Neural cell (in vitro differentiated cells): Measurements from ENCODE around the gene COIL. TPM values are rescaled to one million over a fixed set of nuclear protein-coding genes. Genes with fewer than 3 reads are reported as not detected.

Experiments used
- H2AFZ ChIP-seq: fragments of 200-600, 300-800 bp; sonication (generic), shearing (Covaris generic); 2 replicates; pipeline ENCODE4 v1.6.0; 2014; ENCODE audit warnings: low read depth, mild to moderate bottlenecking, antibody characterized with exemption, low read length, moderate library complexity
- H3F3A ChIP-seq: fragments of 200-600 bp; shearing (Covaris generic); 2 replicates; pipeline ENCODE4 v1.6.1; 2016; ENCODE audit warnings: mild to moderate bottlenecking, moderate library complexity, mixed read lengths, antibody characterized with exemption, low read length; ENCODE audit not compliant: insufficient read depth, poor library complexity, severe bottlenecking
- H3K27ac ChIP-seq: fragments of 200-600, 300-800 bp; sonication (generic), shearing (Covaris generic); 2 replicates; pipeline ENCODE4 v1.5.1; 2014; ENCODE audit warnings: mild to moderate bottlenecking, low read length, moderate library complexity
- H3K27me3 ChIP-seq: fragments of 300-800, 200-600 bp; sonication (generic), shearing (Covaris generic); 2 replicates; pipeline ENCODE4 v1.6.0; 2014; ENCODE audit warnings: mild to moderate bottlenecking, low read depth, low read length, moderate library complexity; ENCODE audit not compliant: insufficient read depth
- H3K36me3 ChIP-seq: fragments of 300-800, 200-600 bp; sonication (generic), shearing (Covaris generic); 2 replicates; pipeline ENCODE4 v1.5.1; 2014; ENCODE audit warnings: mild to moderate bottlenecking, antibody characterized with exemption, low read length, moderate library complexity; ENCODE audit not compliant: insufficient read depth
- H3K4me2 ChIP-seq: fragments of 300-800, 200-600 bp; sonication (generic), shearing (Covaris generic); 2 replicates; pipeline ENCODE4 v1.6.0; 2014; ENCODE audit warnings: mild to moderate bottlenecking, low read length
- H3K4me3 ChIP-seq: fragments of 300-800, 200-600 bp; sonication (generic), shearing (Covaris generic); 2 replicates; pipeline ENCODE4 v1.5.1; 2014; ENCODE audit warnings: mild to moderate bottlenecking, low read length, moderate library complexity
- H3K79me2 ChIP-seq: fragments of 200-600 bp; shearing (Covaris generic); replicated peaks from 2 replicates; pipeline ENCODE4 v1.6.0; 2014; ENCODE audit warnings: mild to moderate bottlenecking, low read length, moderate library complexity; ENCODE audit not compliant: insufficient read depth
- H3K9ac ChIP-seq: fragments of 300-800, 200-600 bp; sonication (generic), shearing (Covaris generic); 2 replicates; pipeline ENCODE4 v1.6.1; 2016; ENCODE audit warnings: mild to moderate bottlenecking, low read length, mixed read lengths
- H3K9me2 ChIP-seq: fragments of 200-600 bp; shearing (Covaris generic); 2 replicates; pipeline ENCODE4 v1.6.1; 2016; ENCODE audit warnings: mild to moderate bottlenecking, low read length, mixed read lengths; ENCODE audit not compliant: insufficient read depth
- H3K9me3 ChIP-seq: fragments of 200-600, 300-800 bp; sonication (generic), shearing (Covaris generic); 2 replicates; pipeline ENCODE4 v1.6.1; 2016; ENCODE audit warnings: mild to moderate bottlenecking, mixed run types, low read length, moderate library complexity, mixed read lengths
- H4K20me1 ChIP-seq: fragments of 200-600 bp; shearing (Covaris generic); 2 replicates; pipeline ENCODE4 v1.6.1; 2016; ENCODE audit warnings: mild to moderate bottlenecking, mixed run types; ENCODE audit not compliant: insufficient read depth
- EP300 ChIP-seq: fragments of 450-650 bp; conservative IDR thresholded peaks from 2 replicates; pipeline ENCODE4 v1.6.1; 2014; ENCODE audit warnings: antibody characterized with exemption, mild to moderate bottlenecking, moderate library complexity; ENCODE audit not compliant: poor library complexity, severe bottlenecking
- EZH2 ChIP-seq: fragments of 200-600, 300-800 bp; shearing (Covaris generic), sonication (generic); IDR thresholded peaks from 2 replicates; pipeline ENCODE4 v1.6.1; 2014; ENCODE audit warnings: antibody characterized with exemption, low read length, borderline replicate concordance, mild to moderate bottlenecking; ENCODE audit not compliant: insufficient read depth, poor library complexity, severe bottlenecking
- MXI1 ChIP-seq: fragments of 450-650 bp; conservative IDR thresholded peaks from 2 replicates; pipeline ENCODE4 v1.6.1; 2014; ENCODE audit warnings: antibody characterized with exemption, mild to moderate bottlenecking; ENCODE audit not compliant: poor library complexity, severe bottlenecking
- POLR2AphosphoS5 ChIP-seq: IDR thresholded peaks from 2 replicates; pipeline ENCODE4 v1.6.1; 2012
- RAD21 ChIP-seq: fragments of 450-650 bp; conservative IDR thresholded peaks from 2 replicates; pipeline ENCODE4 v1.6.1; 2014; ENCODE audit warnings: antibody characterized with exemption, mild to moderate bottlenecking, moderate library complexity
- SMC3 ChIP-seq: fragments of 450-650 bp; conservative IDR thresholded peaks from 2 replicates; pipeline ENCODE4 v1.6.1; 2014; ENCODE audit warnings: antibody characterized with exemption, mild to moderate bottlenecking, moderate library complexity; ENCODE audit not compliant: poor library complexity
- TAF1 ChIP-seq: IDR thresholded peaks from 2 replicates; pipeline ENCODE4 v1.6.1; 2012; ENCODE audit warnings: low read depth
- polyA plus RNA-seq: library from polyadenylated mRNA; depleted of rRNA; stranded (reverse); fragments of >200 nt; gene quantifications from 2 replicates; pipeline ENCODE4 v1.2.3, GENCODE V29; 2014
- TF ChIP-seq, protein P1 (sequence below): fragments of 450-650 bp; IDR thresholded peaks from 2 replicates; pipeline ENCODE4 v1.5.1; 2014; ENCODE audit warnings: antibody characterized with exemption, mild to moderate bottlenecking, moderate library complexity; ENCODE audit not compliant: poor library complexity, severe bottlenecking
- TF ChIP-seq, protein P2 (sequence below): IDR thresholded peaks from 2 replicates; pipeline ENCODE4 v1.6.1; 2012; ENCODE audit warnings: borderline replicate concordance

The COIL gene
- polyA plus RNA-seq, 1 donor from 2014 or later: 39.1 TPM

DNA sequence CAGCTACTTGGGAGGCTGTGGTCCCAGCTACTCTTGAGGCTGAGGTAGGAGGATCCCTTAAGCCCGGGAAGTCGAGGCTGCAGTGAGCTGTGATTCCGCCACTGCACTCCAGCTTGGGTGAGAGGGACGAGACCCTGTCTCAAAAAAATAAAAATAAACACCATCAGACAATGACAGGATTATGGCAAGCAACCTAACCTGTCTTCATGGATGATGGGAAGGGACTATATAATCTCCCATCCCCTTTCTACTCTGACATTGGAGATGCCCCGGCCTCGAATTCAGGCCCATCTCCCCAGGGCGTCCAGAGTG is 47.9 kb downstream of the COIL start:
- Histone ChIP-seq H3K4me2 (no peak overlapping the region), H3K9ac (no peak overlapping the region), H2AFZ (no peak overlapping the region), H4K20me1 (no peaks in the 10 kb centered on the region), H3K27ac (no peak overlapping the region), H3F3A (no peaks in the 10 kb centered on the region), H3K9me2 (no peaks in the 10 kb centered on the region), H3K27me3 (peaks cover 32% of the 10 kb centered on the region), H3K79me2 (no peaks in the 10 kb centered on the region), H3K4me3 (no peak overlapping the region), H3K9me3 (no peaks in the 10 kb centered on the region), H3K36me3 (no peaks in the 10 kb centered on the region)
- TF ChIP-seq POLR2AphosphoS5 (no peak), TAF1 (no peak), EP300 (no peak), EZH2 (no peak), RAD21 (no peak), SMC3 (no peak), MXI1 (no peak)
- TF ChIP-seq, protein P1, sequence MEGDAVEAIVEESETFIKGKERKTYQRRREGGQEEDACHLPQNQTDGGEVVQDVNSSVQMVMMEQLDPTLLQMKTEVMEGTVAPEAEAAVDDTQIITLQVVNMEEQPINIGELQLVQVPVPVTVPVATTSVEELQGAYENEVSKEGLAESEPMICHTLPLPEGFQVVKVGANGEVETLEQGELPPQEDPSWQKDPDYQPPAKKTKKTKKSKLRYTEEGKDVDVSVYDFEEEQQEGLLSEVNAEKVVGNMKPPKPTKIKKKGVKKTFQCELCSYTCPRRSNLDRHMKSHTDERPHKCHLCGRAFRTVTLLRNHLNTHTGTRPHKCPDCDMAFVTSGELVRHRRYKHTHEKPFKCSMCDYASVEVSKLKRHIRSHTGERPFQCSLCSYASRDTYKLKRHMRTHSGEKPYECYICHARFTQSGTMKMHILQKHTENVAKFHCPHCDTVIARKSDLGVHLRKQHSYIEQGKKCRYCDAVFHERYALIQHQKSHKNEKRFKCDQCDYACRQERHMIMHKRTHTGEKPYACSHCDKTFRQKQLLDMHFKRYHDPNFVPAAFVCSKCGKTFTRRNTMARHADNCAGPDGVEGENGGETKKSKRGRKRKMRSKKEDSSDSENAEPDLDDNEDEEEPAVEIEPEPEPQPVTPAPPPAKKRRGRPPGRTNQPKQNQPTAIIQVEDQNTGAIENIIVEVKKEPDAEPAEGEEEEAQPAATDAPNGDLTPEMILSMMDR: no peak
- TF ChIP-seq, protein P2, sequence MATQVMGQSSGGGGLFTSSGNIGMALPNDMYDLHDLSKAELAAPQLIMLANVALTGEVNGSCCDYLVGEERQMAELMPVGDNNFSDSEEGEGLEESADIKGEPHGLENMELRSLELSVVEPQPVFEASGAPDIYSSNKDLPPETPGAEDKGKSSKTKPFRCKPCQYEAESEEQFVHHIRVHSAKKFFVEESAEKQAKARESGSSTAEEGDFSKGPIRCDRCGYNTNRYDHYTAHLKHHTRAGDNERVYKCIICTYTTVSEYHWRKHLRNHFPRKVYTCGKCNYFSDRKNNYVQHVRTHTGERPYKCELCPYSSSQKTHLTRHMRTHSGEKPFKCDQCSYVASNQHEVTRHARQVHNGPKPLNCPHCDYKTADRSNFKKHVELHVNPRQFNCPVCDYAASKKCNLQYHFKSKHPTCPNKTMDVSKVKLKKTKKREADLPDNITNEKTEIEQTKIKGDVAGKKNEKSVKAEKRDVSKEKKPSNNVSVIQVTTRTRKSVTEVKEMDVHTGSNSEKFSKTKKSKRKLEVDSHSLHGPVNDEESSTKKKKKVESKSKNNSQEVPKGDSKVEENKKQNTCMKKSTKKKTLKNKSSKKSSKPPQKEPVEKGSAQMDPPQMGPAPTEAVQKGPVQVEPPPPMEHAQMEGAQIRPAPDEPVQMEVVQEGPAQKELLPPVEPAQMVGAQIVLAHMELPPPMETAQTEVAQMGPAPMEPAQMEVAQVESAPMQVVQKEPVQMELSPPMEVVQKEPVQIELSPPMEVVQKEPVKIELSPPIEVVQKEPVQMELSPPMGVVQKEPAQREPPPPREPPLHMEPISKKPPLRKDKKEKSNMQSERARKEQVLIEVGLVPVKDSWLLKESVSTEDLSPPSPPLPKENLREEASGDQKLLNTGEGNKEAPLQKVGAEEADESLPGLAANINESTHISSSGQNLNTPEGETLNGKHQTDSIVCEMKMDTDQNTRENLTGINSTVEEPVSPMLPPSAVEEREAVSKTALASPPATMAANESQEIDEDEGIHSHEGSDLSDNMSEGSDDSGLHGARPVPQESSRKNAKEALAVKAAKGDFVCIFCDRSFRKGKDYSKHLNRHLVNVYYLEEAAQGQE: no peak

GRCh38 chr17:56912105-56912999 is 48.5 kb downstream of the COIL start:
- no peak overlapping the region for H2AFZ ChIP-seq

More at GRCh38 chr17:56912105-56912999, 48.5 kb downstream of the COIL start:
- peaks cover 32% of the 10 kb centered on the region for H3K27me3 ChIP-seq
- no peaks in the 10 kb centered on the region for H3K9me3 ChIP-seq
- H4K20me1 ChIP-seq: no peaks in the 10 kb centered on the region
- H3K27ac ChIP-seq: no peak overlapping the region
- no peaks in the 10 kb centered on the region for H3K79me2 ChIP-seq
- no peaks in the 10 kb centered on the region for H3F3A ChIP-seq
- H3K4me3 ChIP-seq: no peak overlapping the region
- H3K9ac ChIP-seq: no peak overlapping the region
- no peak overlapping the region for H3K4me2 ChIP-seq
- H3K9me2 ChIP-seq: no peaks in the 10 kb centered on the region
- no peak for TF ChIP-seq SMC3
- no peak for TF ChIP-seq POLR2AphosphoS5
- TF ChIP-seq, protein P1: no peak
- TF ChIP-seq RAD21: no peak
- TF ChIP-seq TAF1: no peak
- TF ChIP-seq EP300: no peak
- TF ChIP-seq MXI1: no peak
- TF ChIP-seq, protein P2: no peak
- TF ChIP-seq EZH2: no peak
- H3K36me3 ChIP-seq: no peaks in the 10 kb centered on the region
